GM10266 (cell line): Measurements from ENCODE around the gene RAB25.

Experiments used
- DNase-seq: peaks from one replicate; pipeline ENCODE4 v3.0.0; 2012; ENCODE audit errors: extremely low spot score
- TF ChIP-seq, protein P1 (sequence below): IDR thresholded peaks from 2 replicates; pipeline ENCODE4 v1.5.1; 2012; ENCODE audit warnings: mild to moderate bottlenecking, low read depth; ENCODE audit not compliant: control insufficient read depth, insufficient read depth; ENCODE audit errors: missing control alignments

RAB25 gene

DNA sequence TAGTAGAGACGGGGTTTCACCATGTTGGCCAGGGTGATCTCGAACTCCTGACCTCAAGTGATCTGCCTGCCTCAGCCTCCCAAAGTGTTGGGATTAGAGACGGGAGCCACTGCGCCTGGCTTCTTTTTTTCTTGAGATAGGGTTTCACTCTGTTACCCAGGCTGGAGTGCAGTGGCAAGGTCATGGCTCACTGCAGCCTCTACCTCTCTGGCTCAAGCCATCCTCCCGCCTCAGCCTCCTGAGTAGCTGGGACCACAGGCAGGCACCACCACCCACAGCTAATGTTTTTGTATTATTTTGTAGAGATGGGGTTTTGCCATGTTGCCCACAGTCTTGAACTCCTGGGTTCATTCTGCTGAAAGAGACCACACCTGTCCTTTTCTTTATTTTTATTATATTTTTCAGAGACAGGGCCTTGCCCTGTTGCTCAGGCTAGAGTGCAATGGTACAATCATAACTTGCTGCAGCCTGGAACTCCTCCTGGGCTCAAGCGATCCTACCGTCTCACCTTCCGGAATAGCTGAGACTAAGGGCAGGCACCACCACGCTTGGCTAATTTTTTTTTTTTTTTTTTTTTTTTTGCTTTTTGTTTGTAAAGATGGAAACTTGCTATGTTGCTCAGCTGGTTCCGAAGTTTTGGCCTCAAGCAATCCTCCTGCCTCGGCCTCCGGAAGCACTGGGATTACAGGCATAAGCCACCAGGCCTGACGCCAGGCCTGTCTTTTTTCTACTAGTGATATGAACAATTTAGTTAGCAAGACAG, 56.6 kb downstream of the RAB25 start:
- TF ChIP-seq, protein P1, sequence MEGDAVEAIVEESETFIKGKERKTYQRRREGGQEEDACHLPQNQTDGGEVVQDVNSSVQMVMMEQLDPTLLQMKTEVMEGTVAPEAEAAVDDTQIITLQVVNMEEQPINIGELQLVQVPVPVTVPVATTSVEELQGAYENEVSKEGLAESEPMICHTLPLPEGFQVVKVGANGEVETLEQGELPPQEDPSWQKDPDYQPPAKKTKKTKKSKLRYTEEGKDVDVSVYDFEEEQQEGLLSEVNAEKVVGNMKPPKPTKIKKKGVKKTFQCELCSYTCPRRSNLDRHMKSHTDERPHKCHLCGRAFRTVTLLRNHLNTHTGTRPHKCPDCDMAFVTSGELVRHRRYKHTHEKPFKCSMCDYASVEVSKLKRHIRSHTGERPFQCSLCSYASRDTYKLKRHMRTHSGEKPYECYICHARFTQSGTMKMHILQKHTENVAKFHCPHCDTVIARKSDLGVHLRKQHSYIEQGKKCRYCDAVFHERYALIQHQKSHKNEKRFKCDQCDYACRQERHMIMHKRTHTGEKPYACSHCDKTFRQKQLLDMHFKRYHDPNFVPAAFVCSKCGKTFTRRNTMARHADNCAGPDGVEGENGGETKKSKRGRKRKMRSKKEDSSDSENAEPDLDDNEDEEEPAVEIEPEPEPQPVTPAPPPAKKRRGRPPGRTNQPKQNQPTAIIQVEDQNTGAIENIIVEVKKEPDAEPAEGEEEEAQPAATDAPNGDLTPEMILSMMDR = no peak

DNA sequence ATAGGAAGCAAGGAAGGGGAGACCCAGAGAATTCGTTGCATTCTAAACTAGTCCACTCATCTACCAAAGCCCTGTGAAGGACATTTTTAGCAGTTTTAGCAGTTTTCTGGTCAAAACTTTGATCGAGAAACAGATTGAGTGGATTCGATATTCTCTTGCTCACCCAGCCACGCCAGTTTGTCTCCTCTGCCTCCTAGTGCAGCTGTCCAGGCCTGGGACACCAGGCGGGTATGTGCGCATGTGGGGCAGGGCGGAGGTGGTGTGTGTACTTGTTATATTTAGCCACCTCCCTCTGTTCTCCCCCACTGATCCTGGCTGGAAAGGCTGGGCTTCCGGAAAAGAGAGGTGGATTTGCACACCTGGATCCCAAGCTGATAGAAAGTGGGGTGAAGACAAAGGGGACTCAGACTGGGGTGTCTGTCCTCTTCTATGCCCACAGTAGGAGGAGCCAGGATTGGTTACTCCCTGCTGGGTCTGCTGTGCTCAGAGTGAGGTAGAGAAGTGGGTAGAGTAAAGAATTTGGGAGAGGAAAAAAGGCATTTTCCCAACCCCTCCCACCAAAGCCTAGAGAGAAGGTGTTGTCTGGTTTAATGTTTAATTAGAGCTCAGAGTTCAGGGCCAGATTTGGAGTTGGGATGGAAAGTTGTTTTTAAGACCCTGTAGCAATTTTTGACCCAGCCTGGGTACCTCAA, 57.4 kb downstream of the RAB25 start:
- TF ChIP-seq, protein P1 = no peak

More for the DNA sequence above, 56.6 kb downstream of the RAB25 start:
- DNase-seq = no peak

DNA sequence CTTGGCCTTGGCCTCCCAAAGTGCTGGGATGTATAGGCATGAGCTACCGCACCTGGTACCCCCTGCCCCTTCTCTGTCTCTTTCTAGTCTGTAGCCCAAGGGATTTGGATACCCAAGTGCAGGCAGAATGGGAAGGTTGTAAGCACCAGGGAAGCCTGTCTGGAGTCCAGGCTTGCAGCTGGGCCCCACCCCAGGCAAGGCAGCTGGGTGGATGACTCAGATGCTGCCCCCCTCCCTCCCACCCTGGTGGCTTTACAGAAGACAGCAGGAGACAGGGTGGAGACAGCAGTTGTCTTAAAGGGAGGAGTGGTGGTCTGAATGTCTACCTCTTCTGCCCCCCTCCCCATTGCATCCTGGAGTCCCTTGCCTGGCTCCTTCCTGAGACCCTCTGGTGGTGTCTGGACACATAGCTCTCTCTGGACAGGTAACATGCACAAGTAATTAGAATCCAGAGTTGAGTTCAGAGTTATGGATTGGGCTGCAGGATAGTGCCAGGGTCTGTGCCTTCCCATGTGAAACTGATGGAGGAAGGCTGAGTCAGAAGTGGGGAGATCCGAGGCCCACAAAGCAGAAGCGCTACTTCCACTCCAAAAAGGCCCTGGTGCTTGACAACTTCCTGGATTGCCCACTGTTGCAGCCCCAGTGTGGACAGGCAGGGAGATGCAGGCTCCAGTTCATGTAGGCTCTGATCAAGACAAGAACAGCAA, 58.7 kb downstream of the RAB25 start:
- DNase-seq = no peak
- TF ChIP-seq, protein P1 = no peak

More for the DNA sequence above, 57.4 kb downstream of the RAB25 start:
- no peak for DNase-seq
